Activated CD4-positive, alpha-beta T cell treated with anti-CD3 and anti-CD28 coated beads, Interleukin-2, amount 10 ng/mL, durations not matched to agents 7 days and 5 days (primary cell): ENCODE data around the gene ACAA2. TPM values are rescaled to one million over a fixed set of nuclear protein-coding genes. Genes with fewer than 3 reads are reported as not detected.

Experiments used
- CTCF ChIA-PET: fragments of 350-600 bp; sonication (Branson Sonifier 250); formaldehyde crosslinking; loops from one replicate; lab custom pipeline; 2021; ENCODE audit warnings: antibody characterized with exemption; lab: Charles Lee
- POLR2A ChIA-PET: fragments of 350-600 bp; sonication (Branson Sonifier 250); formaldehyde crosslinking; loops from one replicate; lab custom pipeline; 2021; ENCODE audit warnings: antibody characterized with exemption; lab: Charles Lee
- DNase-seq: peaks from one replicate; pipeline ENCODE4 v3.0.0-alpha.2; 2020
- H3K27ac Mint-ChIP-seq: one replicate; pipeline ENCODE4 v1.8.0; 2021; ENCODE audit warnings: mild to moderate bottlenecking, moderate library complexity, mixed read lengths
- H3K27me3 Mint-ChIP-seq: one replicate; pipeline ENCODE4 v1.8.0; 2021; ENCODE audit warnings: mixed read lengths
- H3K36me3 Mint-ChIP-seq: one replicate; pipeline ENCODE4 v1.8.0; 2021; ENCODE audit warnings: low read depth, mixed read lengths
- H3K4me1 Mint-ChIP-seq: one replicate; pipeline ENCODE4 v1.8.0; 2021; ENCODE audit warnings: mixed read lengths
- H3K4me3 Mint-ChIP-seq: one replicate; pipeline ENCODE4 v1.8.0; 2021; ENCODE audit warnings: mild to moderate bottlenecking, moderate library complexity, mixed read lengths
- H3K9me3 Mint-ChIP-seq: one replicate; pipeline ENCODE4 v1.8.0; 2021; ENCODE audit warnings: mixed read lengths
- total RNA-seq, 2 experiments: library from RNA; stranded (reverse); gene quantifications; one replicate each; pipeline ENCODE4 v1.2.3, GENCODE V29; 2021

The ACAA2 gene
- total RNA-seq, 2 experiments from 2014 or later: 88.3 to 91.2 TPM

- no peak overlapping the region for H3K27ac Mint-ChIP-seq
- no peaks in the 10 kb centered on the region for H3K36me3 Mint-ChIP-seq
- peaks cover 25% of the 10 kb centered on the region for H3K27me3 Mint-ChIP-seq
- POLR2A ChIA-PET: no interaction called here
- no peak for DNase-seq
- CTCF ChIA-PET: no interaction called here
- H3K4me1 Mint-ChIP-seq: no peaks in the 10 kb centered on the region
- H3K4me3 Mint-ChIP-seq: no peak overlapping the region
- no peaks in the 10 kb centered on the region for H3K9me3 Mint-ChIP-seq
Measured at GRCh38 chr18:49739275-49739674, 74.1 kb downstream of the ACAA2 start.

GRCh38 chr18:49738721-49739120 is 74.6 kb downstream of the ACAA2 start:
- no peak overlapping the region for H3K4me3 Mint-ChIP-seq
- H3K27me3 Mint-ChIP-seq: peaks cover 27% of the 10 kb centered on the region
- ChIA-PET CTCF (no interaction called here), POLR2A (no interaction called here)
- no peak for DNase-seq
- no peaks in the 10 kb centered on the region for H3K4me1 Mint-ChIP-seq
- no peaks in the 10 kb centered on the region for H3K36me3 Mint-ChIP-seq
- H3K9me3 Mint-ChIP-seq: no peaks in the 10 kb centered on the region
- H3K27ac Mint-ChIP-seq: no peak overlapping the region

GRCh38 chr18:49734836-49735235 is 78.5 kb downstream of the ACAA2 start:
- Mint-ChIP-seq H3K27me3 (peaks cover 18% of the 10 kb centered on the region), H3K36me3 (no peaks in the 10 kb centered on the region), H3K27ac (no peak overlapping the region), H3K4me1 (no peaks in the 10 kb centered on the region), H3K4me3 (no peak overlapping the region), H3K9me3 (no peaks in the 10 kb centered on the region)
- no peak for DNase-seq
- ChIA-PET POLR2A (no interaction called here), CTCF (interaction anchor here (0.6 kb wide), 1 partner anchor 1364 kb away, joined by 5 read pairs; no protein-coding TSS in a partner anchor)

GRCh38 chr18:49733896-49734585 is 79.3 kb downstream of the ACAA2 start:
- Mint-ChIP-seq H3K27ac (no peak overlapping the region), H3K4me3 (no peak overlapping the region), H3K4me1 (no peaks in the 10 kb centered on the region), H3K9me3 (no peaks in the 10 kb centered on the region), H3K27me3 (peaks cover 18% of the 10 kb centered on the region), H3K36me3 (no peaks in the 10 kb centered on the region)
- CTCF ChIA-PET: no interaction called here
- POLR2A ChIA-PET: no interaction called here
- DNase-seq: no peak

- ChIA-PET POLR2A (no interaction called here), CTCF (no interaction called here)
- peaks cover 18% of the 10 kb centered on the region for H3K27me3 Mint-ChIP-seq
- no peaks in the 10 kb centered on the region for H3K4me1 Mint-ChIP-seq
- H3K4me3 Mint-ChIP-seq: no peak overlapping the region
- no peaks in the 10 kb centered on the region for H3K9me3 Mint-ChIP-seq
- DNase-seq: no peak
- H3K27ac Mint-ChIP-seq: no peak overlapping the region
- H3K36me3 Mint-ChIP-seq: no peaks in the 10 kb centered on the region
Measured at GRCh38 chr18:49733321-49733720, 80.0 kb downstream of the ACAA2 start.
